HG03432 (cell line): ENCODE measurements around the gene PTRH1.
A peak's percentile ranks its signal among the peaks of the same experiment; 100 is the strongest.

Experiments used
- ATAC-seq: cut with Tn5 transposase; IDR thresholded peaks from one replicate; pipeline ENCODE4 v1.9.1; 2021; ENCODE audit warnings: mild to moderate bottlenecking, moderate library complexity; ENCODE audit not compliant: unreplicated experiment

Gene PTRH1

DNA sequence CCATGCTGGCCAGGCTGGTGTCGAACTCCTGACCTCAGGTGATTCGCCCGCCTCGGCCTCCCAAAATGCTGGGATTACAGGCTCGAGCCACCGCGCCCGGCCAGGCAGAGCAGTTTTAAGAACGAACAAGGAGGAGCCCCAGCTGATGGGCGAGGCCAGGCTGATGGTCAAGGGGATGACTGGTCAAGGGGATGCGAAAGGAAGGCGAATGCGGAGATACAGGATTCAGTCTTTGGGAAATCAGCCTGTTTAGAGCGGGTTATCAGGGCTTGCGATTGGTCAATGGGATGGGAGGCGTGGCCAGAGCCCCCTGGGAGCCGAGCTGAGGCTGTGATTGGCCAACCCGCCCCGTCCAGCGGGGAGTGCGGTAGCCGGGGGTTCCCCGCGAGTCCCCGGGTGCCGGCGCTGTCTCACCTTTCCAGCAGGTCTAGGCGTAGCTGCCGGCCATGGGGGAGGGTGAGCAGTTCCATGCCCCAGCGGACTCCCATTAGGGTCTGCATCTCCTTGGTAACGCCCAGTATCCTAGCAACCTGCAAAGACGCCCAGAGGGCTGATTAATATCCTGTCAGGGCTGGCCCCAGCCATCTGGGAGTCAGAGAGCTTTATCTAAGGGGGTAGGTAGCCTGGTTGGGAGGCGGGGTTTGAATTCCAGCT is 27.1 kb upstream of the PTRH1 start:
- ATAC-seq: no peak

DNA sequence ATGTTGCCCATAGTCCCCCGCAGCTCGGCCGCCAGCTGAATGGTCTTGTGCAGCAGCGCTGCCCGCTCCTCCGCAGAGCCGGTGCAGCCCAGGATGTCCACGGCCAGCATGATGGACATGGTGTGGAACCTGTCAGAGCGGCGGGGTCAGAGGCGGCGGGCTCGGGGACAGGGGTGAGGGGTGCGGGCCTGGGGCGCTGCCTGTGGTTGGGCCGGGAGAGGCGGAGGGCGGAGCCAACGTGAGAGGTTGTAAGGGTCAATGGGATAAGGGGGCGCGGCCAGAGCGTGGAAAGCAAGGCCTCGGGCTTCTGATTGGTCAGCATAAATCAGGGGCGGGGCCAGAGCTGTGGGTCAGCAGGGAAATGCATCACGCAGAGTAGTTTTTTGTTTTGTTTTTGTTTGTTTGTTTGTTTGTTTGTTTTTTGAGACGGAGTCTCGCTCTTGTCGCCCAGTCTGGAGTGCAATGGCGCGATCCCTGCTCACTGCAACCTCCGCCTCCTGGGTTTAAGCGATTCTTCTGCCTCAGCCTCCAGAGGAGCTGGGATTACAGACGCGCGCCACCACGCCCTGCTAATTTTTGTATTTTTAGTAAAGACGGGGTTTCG is 26.5 kb upstream of the PTRH1 start:
- no peak for ATAC-seq

DNA sequence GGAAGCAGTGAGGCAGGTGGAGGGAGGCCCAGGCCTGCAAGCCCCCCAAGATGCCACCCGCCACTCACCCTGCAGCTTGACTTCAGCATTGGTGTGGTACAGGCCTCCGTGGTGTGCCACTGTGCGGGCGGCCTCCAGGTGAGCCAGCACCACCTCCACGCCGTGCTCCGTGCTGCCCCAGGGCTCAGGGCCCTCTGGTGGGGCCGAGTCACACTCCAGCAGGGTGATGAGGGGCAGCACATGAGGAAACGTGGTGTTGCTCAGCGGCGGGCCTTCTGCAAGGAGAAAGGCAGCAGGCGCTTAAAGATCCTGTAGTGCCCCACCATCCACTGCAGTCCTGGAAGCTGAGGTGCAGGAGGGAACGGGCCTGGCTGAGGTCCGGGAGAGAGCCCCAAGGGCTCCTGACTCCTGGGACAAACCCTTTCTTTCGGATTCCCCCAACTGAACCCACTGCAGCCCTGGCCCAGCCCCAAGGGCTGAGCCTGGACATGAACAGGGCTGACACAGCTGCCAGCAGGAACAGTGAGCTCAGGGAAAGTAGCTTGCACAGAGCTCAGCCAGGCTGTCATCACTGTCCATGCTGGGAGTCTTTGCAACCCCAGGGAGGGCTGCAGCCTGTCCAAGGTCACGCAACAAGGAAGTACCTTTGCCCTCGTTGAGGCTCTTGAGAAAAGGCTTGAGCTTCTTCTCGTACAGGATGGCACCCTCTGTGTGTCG is 24.3 kb upstream of the PTRH1 start:
- ATAC-seq: no peak

DNA sequence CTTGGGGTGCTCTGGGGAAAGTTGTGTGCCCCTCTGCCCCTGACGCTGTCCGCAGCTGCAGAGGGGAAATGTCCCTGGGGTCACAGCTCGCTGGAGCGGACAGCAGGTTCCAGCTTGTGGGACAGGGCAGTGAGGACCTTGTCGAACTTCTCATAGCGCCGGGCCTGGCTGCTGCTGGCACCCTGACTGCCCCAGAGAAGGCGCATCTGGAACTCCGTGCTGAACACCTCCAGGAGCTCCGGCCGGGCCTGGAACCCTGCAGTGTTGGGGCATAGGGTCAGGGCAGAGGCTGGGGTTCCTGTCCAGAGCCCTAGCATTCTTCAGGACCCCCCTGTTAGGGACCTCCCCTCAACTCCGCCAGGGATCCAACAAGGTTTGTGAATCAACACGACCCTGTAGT is 23.2 kb upstream of the PTRH1 start:
- ATAC-seq: no peak

DNA sequence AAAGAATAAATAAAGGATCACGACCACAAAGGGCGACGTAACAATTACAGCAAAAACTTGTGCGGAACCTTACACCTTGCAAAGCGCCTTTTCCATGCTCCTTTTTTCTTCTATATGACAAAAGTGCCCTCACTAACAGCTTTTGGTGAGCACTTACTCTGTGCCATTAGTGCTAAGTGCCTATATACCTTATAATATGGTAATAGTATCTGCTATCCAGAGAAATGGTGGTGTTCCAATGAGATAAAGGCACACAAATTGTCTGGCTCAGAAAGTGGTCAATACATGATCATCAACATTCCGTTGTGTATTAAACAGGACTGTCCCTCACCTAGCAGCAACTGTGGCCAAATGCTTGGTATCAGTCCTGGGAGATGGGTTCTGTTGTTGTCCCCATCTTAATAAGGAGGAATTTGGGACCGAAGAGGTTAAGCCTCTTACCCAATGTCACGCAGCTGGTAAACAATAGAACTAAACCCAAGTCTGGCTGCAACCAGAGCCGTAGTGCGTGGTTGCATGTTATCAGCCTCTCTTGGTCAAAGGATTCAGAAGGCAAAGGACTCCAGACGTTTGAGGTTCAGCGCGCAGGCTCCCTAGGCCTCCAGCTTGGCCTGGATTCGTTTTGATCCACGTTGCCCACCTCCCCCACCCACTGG is 20.2 kb upstream of the PTRH1 start:
- no peak for ATAC-seq

DNA sequence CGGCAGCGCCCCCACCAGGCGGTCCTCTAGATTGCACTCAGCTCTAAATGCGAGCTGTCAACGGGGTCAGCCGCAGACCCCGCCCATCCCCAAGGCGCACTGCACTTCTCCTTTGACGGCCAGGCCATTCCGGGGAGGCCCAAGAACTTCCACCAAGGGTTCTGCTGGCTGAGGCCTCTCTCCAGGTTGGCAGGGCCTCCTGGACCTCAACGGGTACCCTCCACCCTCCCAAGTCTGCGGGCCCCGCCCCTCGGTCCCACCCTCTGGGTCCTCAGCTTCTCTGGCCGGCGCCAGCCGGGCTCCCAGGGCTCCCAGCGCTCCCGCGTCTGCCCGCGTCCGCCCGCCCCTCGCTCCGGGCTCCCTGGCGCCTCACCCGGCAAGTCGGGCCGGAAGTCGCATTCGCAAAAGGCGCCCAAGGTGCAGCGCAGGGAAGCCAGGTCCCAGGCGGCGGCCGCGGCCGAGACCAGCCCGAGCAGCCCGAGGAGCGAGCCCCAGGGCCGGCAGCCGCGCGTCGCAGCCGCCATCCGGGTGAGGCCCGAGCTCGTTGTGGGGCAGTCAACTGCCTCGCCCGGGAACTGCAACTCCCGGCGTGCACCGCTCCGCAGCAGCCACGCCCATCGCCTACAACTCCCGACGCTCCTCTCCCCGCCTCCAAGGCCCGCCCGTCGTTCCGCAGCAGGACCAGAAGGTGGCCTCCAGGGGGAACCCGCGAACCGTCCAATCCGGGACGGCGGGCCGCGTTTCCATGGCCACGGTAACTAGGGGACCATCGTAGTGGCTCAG is 19.5 kb upstream of the PTRH1 start, which contains the start of gene TOR2A:
TSS of gene TOR2A (minus strand) at position 548 of the 783 bp plus-strand sequence. CDS start at position 524, 24 bp downstream.
- peak; percentile 86 for ATAC-seq

DNA sequence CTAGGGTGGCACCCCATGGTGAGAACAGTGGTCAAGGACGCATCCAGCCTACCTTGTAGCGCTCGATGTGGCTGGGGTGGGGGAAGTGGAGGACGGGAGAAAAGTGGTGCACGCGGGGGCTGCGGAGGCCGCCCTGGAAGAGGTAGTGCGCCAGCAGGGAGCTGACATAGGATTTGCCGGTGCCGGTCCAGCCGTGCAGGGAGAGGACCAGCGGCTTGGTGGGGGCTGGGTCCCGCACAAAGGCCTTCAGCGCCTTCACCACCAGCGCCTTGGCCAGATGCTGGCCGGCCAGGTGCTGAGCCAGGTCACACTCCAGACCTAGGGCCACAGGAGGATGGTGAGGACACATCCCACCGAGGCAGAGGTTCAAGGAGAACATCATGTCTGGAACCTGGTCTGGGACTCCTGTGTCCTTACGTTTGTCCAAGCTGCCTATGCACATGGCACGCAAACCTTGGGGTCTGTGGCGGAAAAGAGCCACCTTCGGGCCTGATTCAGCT is 18.8 kb upstream of the PTRH1 start:
- ATAC-seq: no peak

DNA sequence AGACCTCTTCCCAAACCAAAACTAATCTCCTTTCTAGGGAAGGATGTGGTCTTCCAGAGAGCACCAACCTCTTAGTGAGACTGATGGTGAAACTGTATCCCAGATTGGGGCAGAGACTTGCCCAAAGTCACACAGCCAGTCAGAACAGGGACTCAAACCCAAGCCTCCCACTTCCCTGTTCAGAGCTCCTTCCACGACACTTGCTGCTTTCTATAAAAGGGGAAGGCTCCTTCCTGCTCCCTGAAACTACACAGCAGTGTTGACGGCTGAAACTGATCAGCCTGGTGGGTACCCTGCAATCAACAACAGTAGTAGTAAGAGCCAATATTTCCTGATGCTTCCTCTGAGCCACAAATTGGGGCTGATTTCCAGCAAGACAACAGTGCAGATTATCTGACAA is 18.2 kb upstream of the PTRH1 start:
- no peak for ATAC-seq

DNA sequence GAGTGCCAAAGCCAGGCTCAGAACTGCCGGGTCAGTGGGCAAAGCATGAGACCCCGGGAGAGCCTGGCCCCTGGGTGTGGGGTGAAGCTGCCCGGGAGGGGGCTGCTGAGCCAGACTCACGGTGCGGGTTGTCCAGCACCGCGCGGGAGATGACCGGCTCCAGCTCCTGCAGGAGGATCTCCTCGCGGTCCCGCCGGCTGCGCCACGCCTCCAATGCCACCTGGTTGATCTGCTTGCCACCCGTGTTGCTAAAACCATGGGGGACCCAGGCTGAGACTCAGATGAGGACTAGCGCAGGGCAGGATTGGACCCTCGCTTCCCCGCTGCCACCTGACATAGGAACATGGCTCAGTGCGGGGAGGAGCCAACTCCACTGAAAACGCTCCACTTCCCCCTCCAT is 17.0 kb upstream of the PTRH1 start:
- ATAC-seq: no peak

DNA sequence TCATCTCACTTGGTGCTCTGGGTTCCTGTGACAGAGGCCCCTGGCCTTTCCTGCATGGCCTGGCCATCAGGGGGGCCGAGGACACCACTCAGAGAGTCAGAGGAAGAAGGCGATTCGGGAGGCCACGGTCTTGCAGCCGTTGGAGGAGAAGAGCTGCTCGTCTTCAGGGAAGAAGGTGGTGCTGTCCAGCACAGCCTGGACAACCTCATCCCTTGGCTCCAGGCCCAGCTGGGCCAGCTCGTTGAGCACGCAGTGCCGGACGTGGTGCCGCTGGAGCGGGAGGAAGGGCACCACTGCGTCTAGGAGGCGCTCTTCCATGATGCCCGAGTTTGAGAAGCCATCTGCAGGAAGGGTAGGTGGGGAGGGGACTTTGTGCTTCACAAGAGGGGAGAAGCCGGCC is 16.5 kb upstream of the PTRH1 start:
- ATAC-seq: no peak

DNA sequence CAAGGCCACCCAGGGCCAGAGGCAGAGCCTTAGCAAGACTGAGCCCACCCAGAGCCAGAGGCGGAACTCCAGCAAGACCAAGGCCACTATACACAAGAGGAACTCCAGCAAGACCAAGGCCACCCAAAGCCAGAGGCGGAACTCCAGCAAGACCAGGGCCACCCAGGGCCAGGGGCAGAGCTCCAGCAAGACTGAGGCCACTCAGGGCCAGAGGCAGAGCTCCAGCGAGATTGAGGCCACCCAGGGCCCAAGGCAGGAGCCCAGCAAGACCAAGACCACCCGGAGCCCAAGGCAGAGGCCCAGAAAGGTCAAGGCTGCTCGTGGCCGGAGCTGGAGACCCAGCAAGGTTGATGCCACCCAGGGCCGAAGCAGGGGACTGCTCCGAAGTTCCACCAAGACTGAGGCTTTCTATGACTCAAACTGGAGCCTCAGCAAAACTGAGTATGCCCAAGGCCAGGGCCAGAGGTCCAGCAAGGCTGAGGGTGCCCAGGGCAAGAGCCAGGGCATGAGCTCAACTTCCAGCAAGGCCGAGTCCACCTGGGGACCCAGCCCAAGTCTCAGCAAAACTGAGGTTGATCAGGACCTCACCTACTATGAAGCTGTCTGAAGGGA is 15.4 kb upstream of the PTRH1 start:
- ATAC-seq: no peak

DNA sequence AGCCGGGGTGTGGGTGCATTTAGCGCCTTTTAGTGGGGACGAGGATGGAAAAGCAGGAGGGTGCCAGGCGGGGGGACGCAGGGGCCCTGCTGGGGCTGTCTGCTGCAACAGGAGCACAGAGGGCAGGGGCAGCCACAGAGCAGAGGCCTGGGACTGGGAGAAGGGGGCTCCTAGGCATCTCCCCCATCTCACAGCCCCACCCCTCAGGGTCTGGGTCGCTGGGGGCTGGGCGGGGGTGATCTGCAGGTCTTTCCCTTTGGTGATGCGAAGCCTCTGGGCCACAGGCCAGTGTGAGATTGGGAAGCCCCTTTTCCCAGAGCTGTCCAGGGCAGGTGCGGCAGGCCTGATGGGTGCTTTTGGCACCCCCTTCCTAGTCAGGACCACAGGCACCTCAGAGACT is 14.8 kb upstream of the PTRH1 start:
- ATAC-seq: no peak

DNA sequence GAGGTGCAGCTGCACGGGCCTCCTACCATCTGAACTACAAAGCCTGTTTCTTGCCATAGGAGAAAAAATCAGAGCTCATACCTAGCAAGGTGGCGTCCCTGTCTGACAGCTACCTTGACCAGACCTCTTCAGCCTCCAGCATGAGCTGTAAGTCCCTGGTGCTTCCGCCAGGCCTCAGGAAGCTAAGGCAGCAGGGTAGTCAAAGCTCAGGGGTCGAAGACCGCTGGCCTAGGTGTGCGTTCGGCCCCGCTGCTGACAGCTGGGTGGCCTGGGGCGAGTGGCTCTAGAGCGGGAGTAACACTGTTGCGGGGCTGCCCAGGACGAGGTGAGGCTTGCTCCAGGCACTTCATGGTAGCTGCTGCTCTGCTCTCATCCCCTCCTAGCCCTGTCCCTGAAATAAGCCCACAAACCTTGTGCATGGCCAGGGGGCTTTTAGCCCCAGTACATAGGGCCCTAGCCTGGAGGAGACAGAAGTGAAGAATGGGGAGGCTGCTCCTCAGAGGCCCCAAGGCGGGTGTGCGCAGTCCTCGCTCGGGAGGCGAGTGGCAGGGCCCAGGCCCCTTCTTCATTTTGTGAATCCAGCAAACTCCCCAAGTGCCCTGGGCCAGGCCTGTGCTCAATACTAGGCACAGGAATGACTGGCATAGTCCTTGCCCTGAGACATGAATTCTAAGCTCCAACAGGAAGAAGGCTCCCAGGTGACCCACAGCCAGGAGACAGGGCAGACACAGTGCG is 14.2 kb upstream of the PTRH1 start:
- ATAC-seq: no peak

DNA sequence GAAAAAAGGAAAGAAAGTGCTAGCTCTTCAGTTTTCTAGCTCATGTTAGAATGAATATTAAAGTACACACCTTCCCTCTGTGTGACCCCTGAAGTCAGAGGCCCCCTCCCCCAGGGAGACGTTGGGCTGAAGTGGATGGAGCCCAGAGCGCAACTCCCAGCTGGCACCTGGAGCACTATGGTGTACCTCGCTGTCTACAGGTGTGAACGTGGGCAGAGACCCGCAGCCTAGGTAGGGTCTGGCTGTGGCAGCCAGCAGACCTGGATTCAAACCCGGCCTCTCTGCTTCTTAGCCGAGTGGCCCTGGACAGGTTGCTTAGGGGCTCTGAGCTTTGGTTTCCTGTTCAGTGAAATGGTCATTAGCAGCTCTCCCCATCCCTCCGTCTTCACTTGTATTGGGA is 13.3 kb upstream of the PTRH1 start:
- no peak for ATAC-seq

DNA sequence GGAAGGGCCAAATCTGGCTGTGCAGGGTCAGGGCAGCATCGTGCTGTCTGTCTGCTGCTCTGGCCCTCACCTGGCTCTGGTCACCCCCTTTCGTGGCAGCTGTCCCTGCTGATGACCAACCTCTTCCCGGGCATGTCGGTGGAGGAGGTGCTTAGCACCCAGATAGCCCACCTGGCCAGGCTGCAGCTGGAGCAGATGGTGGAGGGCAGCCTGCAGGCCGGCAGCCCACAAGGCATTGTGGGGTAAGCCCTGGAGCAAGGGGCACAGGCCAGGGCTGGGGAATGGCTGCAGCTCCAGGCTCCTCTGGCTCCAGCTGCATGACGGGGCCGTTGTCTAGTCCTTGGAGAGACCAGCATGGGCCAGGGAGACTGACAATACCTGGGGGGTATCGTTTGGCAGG is 11.4 kb upstream of the PTRH1 start:
- no peak for ATAC-seq

DNA sequence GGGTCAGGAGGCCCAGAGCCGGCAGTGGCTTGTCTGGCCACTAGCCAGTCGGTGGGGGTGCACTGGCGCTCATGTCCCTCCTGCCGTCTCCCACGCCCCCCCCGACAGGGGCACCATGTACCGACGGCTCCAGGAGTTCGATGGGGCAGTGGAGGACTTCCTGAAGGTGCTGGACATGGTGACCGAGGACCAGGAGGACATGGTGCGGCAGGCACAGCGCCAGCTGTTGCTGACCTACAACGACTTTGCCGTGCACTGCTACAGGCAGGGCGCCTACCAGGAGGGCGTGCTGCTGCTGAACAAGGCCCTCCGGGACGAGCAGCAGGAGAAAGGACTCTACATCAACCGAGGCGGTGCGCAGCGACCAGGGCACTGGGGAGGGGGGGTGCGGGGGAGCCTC is 8.5 kb upstream of the PTRH1 start:
- ATAC-seq: no peak

DNA sequence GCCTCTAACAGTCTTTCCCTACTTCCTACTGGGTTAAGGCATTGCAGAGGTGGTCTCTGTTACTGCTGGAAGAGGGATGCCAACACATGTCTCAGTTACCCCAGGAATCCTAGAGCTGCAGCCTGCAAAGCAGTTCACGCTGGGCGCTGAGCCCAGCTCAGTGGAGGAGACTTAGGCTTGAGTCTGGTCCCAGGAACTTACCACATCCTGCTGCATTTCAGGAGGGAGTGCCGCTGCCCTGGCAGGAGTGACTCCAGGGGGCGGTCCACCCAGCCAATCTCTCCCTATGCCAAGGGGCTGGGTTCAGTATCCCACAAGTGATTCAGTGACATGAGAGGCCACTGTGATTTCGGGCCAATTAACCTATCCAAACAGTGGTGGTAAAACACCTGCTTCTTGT is 8.0 kb upstream of the PTRH1 start:
- ATAC-seq: no peak

DNA sequence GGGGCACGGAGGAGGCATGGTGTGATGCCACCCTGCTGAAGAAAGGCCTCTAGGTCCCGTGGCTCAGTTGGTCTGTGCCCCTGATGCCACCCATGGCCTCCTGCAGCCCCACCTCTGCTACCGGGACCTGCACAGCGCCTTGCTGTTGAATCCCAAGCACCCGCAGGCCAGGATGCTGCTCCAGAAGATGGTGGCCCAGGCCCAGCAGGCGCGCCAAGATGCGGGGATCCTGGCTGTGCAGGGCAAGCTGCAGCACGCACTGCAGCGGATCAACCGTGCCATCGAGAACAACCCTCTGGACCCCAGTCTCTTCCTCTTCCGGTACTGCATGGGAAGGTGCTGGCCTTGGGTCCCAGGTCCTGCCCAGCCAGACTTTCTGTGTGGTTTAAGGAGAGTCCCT is 7.5 kb upstream of the PTRH1 start:
- ATAC-seq: no peak

DNA sequence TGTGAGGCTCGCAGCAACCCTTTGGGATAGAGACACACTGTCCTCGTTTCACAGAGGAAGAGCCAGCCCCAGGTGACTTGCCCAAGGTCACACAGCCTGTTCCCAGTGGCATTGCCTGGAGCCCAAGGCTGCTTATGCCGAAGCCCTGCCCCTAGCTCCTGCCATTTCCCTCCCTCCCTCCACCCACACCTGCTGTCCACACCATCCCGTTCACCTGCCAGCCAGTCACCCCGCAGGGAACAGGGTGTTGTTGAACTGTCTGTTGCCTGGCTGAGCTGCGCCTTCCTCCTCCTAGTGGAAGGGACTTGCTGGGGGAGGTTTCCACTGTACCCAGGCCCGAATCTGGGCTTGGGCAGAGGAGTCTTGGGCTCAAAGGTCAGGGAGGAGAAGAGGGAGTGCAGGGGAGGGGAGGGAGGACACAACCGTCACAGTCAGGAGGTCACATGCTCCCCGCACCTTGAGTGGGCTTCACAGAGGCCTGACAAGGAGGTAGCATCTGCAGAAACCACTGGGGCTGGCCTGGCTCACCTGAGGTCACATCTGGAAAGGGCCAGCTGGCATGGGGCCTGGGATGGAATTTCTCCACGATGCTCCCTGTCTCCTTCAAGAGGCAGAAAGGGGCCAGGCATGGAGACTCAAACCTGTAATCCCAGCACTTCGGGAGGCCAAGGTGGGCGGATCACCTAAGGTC is 6.7 kb upstream of the PTRH1 start:
- ATAC-seq: no peak
